GM21367 (cell line): Measurements from ENCODE around the gene PRR3.
"Not testable (repeated sequence)": the region's sequence is repeated elsewhere in the genome, so short reads cannot be mapped to it uniquely, and the experiment has no call there.

Source experiments
- ATAC-seq: cut with Tn5 transposase; IDR thresholded peaks from one replicate; pipeline ENCODE4 v1.9.1; 2021; ENCODE audit not compliant: unreplicated experiment

Gene PRR3

DNA sequence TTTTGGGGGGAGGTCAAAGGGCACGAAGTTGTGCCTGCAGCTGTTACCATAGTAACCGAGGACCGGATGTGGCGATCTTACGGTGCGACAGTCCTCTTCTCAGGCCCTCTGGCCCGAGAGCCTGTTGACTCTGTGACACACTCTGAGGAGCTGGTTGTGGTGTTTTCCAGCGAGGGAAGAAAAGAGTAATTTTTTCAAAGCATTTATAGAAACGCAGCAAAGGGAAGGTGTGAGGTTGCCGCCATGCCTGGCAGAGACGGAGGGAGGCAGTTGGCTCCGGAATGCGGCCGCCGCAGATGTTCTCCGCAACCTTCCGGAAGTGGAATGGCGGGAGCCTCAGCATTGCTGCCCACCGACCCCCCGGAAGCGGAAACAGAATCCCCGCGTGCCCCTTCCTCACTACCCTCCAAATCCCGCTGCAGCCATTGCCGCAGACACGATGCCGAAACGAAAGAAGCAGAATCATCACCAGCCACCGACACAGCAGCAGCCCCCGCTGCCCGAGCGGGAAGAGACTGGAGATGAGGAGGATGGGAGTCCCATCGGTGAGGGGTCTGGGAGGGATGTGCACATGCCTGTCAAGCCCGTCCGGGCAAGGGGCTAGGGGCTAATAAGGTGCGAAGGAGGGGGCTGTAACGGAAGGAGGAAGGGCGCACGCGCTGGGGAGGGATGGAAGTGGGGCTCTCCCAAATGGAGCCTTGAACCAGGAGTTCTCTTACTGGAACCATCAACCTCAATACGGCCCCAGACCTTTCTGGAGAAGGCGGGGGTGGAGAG is at the start of gene PRR3:
PRR3 (plus strand) TSS at position 390 of the 777 bp plus-strand sequence; CDS start at position 440, 50 bp downstream.
- peak; percentile 35 for ATAC-seq

GRCh38 chr6:30507849-30508827 is 49.0 kb upstream of the PRR3 start:
- ATAC-seq: peak; percentile 47

DNA sequence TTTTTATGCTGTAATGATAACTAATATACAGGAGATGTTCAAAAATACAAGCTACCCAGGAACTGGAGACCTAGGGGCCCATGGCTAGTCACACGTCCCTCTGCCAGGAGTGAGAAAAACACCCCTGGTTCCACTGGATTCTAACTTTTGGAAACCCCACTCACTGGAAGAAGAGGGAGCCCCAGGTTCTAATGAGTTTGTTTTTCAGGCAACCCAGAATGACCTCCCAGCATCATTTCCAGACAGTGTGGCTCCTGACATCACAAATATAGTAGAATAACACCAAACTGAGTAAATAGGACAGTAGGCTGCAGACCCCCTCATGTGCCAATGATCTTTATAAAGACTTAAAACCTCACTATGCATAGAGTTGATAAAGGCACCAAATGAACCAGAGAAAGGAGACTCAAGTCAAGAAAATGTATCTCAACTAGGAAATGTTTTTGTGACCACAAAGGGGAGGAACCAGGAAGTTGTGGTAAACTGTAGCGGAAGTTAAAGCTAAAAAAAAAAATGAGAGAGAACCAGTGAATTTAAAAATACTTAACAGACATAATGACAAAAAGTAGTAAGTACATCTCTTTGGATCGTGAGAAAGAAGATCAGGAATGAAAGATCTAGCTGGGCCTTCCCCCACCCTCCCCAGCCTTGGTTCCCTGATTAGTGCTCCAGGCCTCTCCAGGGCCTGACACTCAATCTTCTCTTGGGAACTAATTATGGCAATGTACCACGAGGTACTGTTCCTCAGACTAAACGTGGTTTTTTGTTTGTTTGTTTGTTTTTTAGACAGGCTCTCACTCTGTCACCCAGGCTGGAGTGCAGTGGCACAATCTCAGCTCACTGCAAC is 48.0 kb upstream of the PRR3 start:
- no peak for ATAC-seq

GRCh38 chr6:30510419-30511168 is 46.5 kb upstream of the PRR3 start:
- ATAC-seq: no peak

GRCh38 chr6:30511169-30511546 is 45.9 kb upstream of the PRR3 start:
- ATAC-seq: no peak

DNA sequence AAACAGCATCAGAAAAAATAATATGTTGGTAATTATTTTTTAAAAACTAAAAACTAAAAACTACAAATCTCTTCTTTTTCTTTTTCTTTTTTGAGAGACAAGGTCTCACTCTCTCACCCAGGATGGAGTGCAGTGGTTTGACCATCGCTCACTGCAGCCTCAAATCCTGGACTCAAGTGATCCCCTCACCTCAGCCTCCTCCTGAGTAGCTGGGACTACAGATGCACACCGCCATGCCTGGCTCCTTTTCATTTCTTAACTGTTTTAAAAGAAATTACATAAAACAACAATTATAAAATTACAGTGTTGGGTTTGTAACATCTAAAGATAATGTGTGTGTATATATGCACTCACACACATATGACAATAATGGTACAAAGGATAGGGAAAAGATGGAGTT is 43.6 kb upstream of the PRR3 start:
- no peak for ATAC-seq

- ATAC-seq: no peak
Observed at GRCh38 chr6:30515106-30515505, 42.0 kb upstream of the PRR3 start.

DNA sequence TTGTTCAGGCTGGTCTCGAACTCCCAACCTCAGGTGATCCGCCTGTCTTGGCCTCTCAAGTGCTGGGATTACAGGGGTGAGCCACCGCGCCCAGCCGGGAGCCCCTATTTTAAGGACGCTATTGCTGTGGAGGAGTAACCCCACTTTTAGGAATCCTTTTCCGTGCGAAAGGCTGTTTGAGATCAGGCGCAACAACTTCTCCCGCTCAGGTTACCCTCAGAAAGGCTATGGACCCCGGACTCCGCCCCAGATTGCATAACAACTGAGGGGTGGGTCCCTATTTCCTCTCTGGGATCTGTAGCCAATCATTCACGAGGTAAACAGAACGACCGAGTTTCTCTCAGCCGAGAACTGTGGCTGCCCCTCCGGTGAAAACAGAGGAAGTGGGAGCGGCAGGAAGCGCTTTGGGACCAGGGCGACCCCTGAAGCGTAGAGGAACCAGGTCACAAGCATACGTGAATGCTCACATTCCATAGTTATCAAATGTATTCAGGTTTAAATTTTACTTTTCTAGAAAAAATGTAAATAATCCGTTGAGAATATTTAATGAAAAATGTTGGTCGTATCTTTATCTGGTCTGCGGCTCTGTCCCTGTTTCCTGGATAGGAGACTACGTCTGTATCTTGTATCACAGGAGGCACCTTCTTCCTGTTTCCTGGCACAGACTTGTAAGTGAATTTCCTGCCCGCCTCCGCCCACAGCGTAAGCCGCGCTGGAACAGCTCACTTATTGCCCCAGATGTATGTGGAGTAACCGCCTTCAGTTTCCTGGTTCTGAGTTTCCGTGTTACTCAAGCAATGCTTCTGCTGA is 40.9 kb upstream of the PRR3 start:
- ATAC-seq: peak; percentile 68

DNA sequence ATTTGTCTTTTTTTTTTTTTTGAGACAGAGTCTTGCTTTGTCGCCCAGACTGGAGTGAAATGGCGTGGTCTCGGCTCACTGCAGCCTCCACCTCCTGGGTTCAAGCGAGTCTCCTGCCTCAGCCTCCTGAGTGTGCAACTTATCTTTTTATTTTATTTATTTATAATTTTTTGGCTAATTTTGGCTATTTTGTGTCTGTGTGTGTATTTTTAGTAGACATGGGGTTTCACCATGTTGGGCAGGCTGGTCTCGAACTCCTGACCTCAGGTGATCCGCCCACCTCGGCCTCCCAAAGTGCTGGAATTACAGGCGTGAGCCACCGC is 40.4 kb upstream of the PRR3 start:
- ATAC-seq: not testable (repeated sequence)

GRCh38 chr6:30517767-30518504 is 39.2 kb upstream of the PRR3 start:
- ATAC-seq: not testable (repeated sequence)

- not testable (repeated sequence) for ATAC-seq
Observed at GRCh38 chr6:30518505-30519145, 38.5 kb upstream of the PRR3 start.

GRCh38 chr6:30520522-30520921 is 36.6 kb upstream of the PRR3 start:
- ATAC-seq: no peak

GRCh38 chr6:30521082-30521481 is 36.0 kb upstream of the PRR3 start:
- ATAC-seq: not testable (repeated sequence)

DNA sequence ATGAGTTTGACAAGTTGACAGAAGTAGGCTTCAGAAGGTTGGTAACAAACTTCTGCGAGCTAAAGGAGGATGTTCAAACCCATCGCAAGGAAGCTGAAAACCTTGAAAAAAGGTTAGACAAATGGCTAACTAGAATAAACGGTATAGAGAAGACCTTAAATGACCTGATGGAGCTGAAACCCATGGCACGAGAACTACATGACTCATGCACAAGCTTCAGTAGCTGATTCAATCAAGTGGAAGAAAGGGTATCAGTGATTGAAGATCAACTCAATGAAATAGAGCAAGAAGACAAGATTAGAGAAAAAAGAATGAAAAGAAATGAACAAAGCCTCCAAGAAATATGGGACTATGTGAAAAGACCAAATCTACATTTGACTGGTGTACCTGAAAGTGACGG is 35.1 kb upstream of the PRR3 start:
- ATAC-seq: not testable (repeated sequence)

DNA sequence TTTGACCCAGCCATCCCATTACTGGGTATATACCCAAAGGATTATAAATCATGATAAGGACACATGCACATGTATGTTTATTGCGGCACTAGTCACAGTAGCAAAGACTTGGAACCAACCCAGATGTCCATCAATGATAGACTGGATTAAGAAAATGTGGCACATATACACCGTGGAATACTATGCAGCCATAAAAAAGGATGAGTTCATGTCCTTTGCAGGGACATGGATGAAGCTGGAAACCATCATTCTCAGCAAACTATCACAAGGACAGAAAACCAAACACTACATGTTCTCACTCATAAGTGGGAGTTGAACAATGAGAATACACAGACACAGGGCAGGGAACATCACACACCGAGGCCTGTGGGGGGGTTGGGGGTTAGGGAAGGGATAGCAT is 30.7 kb upstream of the PRR3 start:
- ATAC-seq: not testable (repeated sequence)

DNA sequence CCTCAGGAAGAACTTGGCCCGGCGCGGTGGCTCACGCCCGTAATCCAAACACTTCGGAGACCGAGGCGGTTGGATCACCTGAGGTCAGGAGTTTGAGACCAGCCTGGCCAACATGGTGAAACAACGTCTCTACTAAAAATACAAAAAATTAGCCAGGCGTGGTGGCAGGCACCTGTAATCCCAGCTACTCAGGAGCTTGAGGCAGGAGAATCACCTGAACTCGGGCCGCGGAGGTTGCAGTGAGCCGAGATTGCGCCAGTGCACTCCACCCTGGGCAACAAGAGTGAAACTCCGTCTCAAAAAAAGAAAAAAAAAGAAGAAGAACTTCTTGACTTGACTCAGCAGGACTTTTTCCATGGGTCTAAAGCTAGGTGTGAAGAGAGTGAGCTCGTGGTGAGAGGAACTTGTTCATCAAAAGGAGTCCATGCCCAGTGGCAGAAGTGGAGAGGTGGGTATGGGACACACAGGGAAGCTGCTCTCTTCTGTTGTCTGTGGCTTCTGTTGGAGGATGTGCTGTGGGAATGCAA is 27.7 kb upstream of the PRR3 start:
- ATAC-seq: peak; percentile 49

GRCh38 chr6:30530014-30530413 is 27.1 kb upstream of the PRR3 start:
- ATAC-seq: no peak
